K562 (cell line): ENCODE data around the gene CDT1. TPM values are rescaled to one million over a fixed set of nuclear protein-coding genes. Genes with fewer than 3 reads are reported as not detected.

Experiments
- ATF1 ChIP-seq, 2 experiments: fragments of 450-650 bp in 1 of 2; IDR thresholded peaks; 2 replicates each; pipeline ENCODE4 v1.6.1; 2016; ENCODE audit warnings: missing compliant biosample characterization in 1 of 2, missing genetic modification characterization in 1 of 2
- BCOR ChIP-seq: fragments of 450-650 bp; IDR thresholded peaks from 2 replicates; pipeline ENCODE4 v1.6.1; 2016
- GABPB2 ChIP-seq: fragments of 250-450 bp; sonication (Bioruptor Pico); conservative IDR thresholded peaks from 2 replicates; pipeline ENCODE4 v1.5.1; 2021; ENCODE audit warnings: mild to moderate bottlenecking
- HDAC1 ChIP-seq, 2 experiments: fragments of 450-650 bp; IDR thresholded peaks; 2 replicates each; pipeline ENCODE4 v1.6.1; 2016 to 2017; ENCODE audit warnings: inconsistent platforms in 1 of 2, mild to moderate bottlenecking in 1 of 2, moderate library complexity in 1 of 2
- HNRNPH1 ChIP-seq: fragments of 200-400 bp; formaldehyde crosslinking; optimal IDR thresholded peaks from 2 replicates; pipeline ENCODE3; 2017; ENCODE audit warnings: low read depth, mild to moderate bottlenecking, low read length, moderate library complexity
- HNRNPLL ChIP-seq: fragments of 200-400 bp; formaldehyde crosslinking; IDR thresholded peaks from 2 replicates; pipeline ENCODE4 v1.6.1; 2017; ENCODE audit warnings: low read length, low read depth, mild to moderate bottlenecking; ENCODE audit not compliant: poor library complexity, severe bottlenecking
- JUND ChIP-seq, 2 experiments: IDR thresholded peaks; 2 replicates in 1 of 2; 3 replicates in 1 of 2; pipeline ENCODE4 v1.6.1; 2011; ENCODE audit warnings: borderline replicate concordance in 2 of 2, low read depth in 2 of 2, low read length in 2 of 2, improper control_type of control experiment in 1 of 2, missing biosample characterization in 1 of 2, missing genetic modification characterization in 1 of 2, missing genetic modification reagents in 1 of 2
- MCM2 ChIP-seq: fragments of 450-650 bp; IDR thresholded peaks from 2 replicates; pipeline ENCODE4 v1.6.1; 2017; ENCODE audit warnings: low read depth, mild to moderate bottlenecking
- NR2C1 ChIP-seq, 2 experiments: fragments of 450-650 bp; IDR thresholded peaks; 2 replicates each; pipeline ENCODE4 v1.6.1; 2017; ENCODE audit warnings: mild to moderate bottlenecking in 2 of 2, antibody characterized with exemption in 1 of 2, inconsistent platforms in 1 of 2, missing compliant biosample characterization in 1 of 2, missing genetic modification characterization in 1 of 2
- PCBP2 ChIP-seq: fragments of 200-400 bp; formaldehyde crosslinking; IDR thresholded peaks from 2 replicates; pipeline ENCODE4 v1.6.1; 2018; ENCODE audit warnings: low read length, low read depth, mild to moderate bottlenecking, moderate library complexity; ENCODE audit not compliant: poor library complexity, severe bottlenecking
- TEAD1 ChIP-seq, 2 experiments: fragments of 450-650 bp in 1 of 2; sonication (generic) in 1 of 2; formaldehyde crosslinking; IDR thresholded peaks; 2 replicates each; pipeline versions ENCODE4 v1.4.0 to v1.8.0; 2020 to 2022; ENCODE audit warnings: mild to moderate bottlenecking in 2 of 2, missing genetic modification reagents in 1 of 2
- TRIM24 ChIP-seq, 2 experiments: fragments of 450-650 bp; IDR thresholded peaks; 2 replicates each; pipeline ENCODE4 v1.6.1; 2016
- ZNF311 ChIP-seq: fragments of 250-450 bp; sonication (Bioruptor Pico); IDR thresholded peaks from 2 replicates; pipeline ENCODE4 v1.4.0; 2020; ENCODE audit warnings: mild to moderate bottlenecking, moderate library complexity
- ZNF384 ChIP-seq: IDR thresholded peaks from 2 replicates; pipeline ENCODE4 v1.6.1; 2012; ENCODE audit warnings: low read depth, low read length, improper control_type of control experiment
- polyA plus RNA-seq, 8 experiments: library from polyadenylated mRNA; depleted of rRNA in 4 of 8; stranded (reverse) in 5 of 8; unstranded in 3 of 8; fragments of >200 nt; fragmentation: Nextera tagmentation in 2 of 8; fragmentation: Illumina TruSeq in 1 of 8; extraction: Ambion mirVana in 2 of 8; extraction: Trizol in 1 of 8; gene quantifications; 2 replicates each; pipeline versions ENCODE4 v1.2.1 to v1.2.3, GENCODE V29; 2011 to 2014; ENCODE audit warnings: inconsistent platforms in 1 of 8, missing spikeins in 1 of 8
- total RNA-seq, 7 experiments: library from RNA; depleted of rRNA in 6 of 7; stranded (reverse); fragments of >200 nt in 6 of 7; fragmentation: Illumina TruSeq in 2 of 7; extraction: Trizol in 2 of 7; gene quantifications; 2 replicates each; pipeline versions ENCODE4 v1.2.1 to v1.2.3, GENCODE V29; 2011 to 2021; ENCODE audit warnings: low replicate concordance in 1 of 7
- TF ChIP-seq, protein P1 (sequence below), 2 experiments: fragments of 450-650 bp; IDR thresholded peaks; 2 replicates each; pipeline ENCODE4 v1.6.1; 2016; ENCODE audit warnings: mild to moderate bottlenecking in 2 of 2, borderline replicate concordance in 1 of 2, low read depth in 1 of 2, moderate library complexity in 1 of 2
- TF ChIP-seq, protein P2 (sequence below): fragments of 450-650 bp; IDR thresholded peaks from one replicate; pipeline ENCODE4 v1.6.1; 2018; ENCODE audit warnings: mild to moderate bottlenecking, moderate library complexity; ENCODE audit not compliant: partially characterized antibody

Gene CDT1
- total and polyA plus RNA-seq, 9 of the 15 experiments (the other 6 are each of a cell fraction or from before 2014, with no cell fraction given), result 0.92 to 178 (median 14.2) TPM

DNA sequence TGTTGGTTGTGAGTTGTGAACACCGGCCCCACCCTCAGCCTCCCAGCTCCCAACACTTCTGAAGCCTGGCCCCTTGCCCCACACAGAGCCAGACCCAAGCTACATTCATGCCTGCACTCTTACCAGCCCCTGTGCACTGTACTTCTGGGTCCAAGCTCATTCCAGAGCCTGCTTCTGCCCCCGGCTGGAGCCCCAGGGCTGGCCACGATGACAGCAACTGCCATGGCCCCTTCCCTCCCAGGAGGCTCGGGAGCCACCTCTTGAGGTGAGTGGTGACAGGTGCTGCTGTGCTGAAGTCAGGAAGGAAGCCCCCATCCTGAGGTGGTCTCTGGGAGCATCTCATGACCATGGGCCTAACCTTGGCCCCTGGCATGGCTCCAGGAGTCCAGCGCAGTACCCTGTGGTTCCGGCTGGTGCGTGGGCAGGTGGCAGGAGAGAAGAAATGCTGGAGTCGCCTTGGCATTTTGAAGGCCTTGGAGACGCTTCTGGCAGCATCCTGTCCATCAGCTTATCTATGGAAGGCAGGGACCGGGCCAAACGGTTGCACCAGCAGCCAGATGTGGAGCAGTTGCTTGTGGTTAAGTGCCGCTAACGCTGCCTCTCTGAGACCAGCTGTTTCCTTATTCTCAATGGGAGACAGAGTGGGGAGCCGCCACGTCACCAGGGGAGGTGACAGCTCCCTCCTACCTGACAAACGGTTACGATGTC, 3.9 kb upstream of the CDT1 start (continued):
- no peak for TF ChIP-seq NR2C1 (IDR thresholded peaks at IDR 0.05)
- TF ChIP-seq NR2C1 (tag; IDR thresholded peaks at IDR 0.05), result 0 out of 2 replicates have a peak, but pooled peaks have one; percentile 15
- TF ChIP-seq PCBP2, result no peak
- peak; percentile 66; the same call in 1 of the 2 replicates for TF ChIP-seq JUND (IDR thresholded peaks at IDR 0.05; ENCODE audit: borderline replicate concordance, low read depth, low read length)
- peak; percentile 43; the same call in 1 of the 3 replicates for TF ChIP-seq JUND (tag; IDR thresholded peaks at IDR 0.05; ENCODE audit: borderline replicate concordance, low read depth, low read length)
- TF ChIP-seq ATF1 (CRISPR knock-in tag; IDR thresholded peaks at IDR 0.05), result no peak
- peak; percentile 88 for TF ChIP-seq ATF1 (tag; IDR thresholded peaks at IDR 0.05)
- TF ChIP-seq ZNF384, result no peak
- TF ChIP-seq, protein P1, sequence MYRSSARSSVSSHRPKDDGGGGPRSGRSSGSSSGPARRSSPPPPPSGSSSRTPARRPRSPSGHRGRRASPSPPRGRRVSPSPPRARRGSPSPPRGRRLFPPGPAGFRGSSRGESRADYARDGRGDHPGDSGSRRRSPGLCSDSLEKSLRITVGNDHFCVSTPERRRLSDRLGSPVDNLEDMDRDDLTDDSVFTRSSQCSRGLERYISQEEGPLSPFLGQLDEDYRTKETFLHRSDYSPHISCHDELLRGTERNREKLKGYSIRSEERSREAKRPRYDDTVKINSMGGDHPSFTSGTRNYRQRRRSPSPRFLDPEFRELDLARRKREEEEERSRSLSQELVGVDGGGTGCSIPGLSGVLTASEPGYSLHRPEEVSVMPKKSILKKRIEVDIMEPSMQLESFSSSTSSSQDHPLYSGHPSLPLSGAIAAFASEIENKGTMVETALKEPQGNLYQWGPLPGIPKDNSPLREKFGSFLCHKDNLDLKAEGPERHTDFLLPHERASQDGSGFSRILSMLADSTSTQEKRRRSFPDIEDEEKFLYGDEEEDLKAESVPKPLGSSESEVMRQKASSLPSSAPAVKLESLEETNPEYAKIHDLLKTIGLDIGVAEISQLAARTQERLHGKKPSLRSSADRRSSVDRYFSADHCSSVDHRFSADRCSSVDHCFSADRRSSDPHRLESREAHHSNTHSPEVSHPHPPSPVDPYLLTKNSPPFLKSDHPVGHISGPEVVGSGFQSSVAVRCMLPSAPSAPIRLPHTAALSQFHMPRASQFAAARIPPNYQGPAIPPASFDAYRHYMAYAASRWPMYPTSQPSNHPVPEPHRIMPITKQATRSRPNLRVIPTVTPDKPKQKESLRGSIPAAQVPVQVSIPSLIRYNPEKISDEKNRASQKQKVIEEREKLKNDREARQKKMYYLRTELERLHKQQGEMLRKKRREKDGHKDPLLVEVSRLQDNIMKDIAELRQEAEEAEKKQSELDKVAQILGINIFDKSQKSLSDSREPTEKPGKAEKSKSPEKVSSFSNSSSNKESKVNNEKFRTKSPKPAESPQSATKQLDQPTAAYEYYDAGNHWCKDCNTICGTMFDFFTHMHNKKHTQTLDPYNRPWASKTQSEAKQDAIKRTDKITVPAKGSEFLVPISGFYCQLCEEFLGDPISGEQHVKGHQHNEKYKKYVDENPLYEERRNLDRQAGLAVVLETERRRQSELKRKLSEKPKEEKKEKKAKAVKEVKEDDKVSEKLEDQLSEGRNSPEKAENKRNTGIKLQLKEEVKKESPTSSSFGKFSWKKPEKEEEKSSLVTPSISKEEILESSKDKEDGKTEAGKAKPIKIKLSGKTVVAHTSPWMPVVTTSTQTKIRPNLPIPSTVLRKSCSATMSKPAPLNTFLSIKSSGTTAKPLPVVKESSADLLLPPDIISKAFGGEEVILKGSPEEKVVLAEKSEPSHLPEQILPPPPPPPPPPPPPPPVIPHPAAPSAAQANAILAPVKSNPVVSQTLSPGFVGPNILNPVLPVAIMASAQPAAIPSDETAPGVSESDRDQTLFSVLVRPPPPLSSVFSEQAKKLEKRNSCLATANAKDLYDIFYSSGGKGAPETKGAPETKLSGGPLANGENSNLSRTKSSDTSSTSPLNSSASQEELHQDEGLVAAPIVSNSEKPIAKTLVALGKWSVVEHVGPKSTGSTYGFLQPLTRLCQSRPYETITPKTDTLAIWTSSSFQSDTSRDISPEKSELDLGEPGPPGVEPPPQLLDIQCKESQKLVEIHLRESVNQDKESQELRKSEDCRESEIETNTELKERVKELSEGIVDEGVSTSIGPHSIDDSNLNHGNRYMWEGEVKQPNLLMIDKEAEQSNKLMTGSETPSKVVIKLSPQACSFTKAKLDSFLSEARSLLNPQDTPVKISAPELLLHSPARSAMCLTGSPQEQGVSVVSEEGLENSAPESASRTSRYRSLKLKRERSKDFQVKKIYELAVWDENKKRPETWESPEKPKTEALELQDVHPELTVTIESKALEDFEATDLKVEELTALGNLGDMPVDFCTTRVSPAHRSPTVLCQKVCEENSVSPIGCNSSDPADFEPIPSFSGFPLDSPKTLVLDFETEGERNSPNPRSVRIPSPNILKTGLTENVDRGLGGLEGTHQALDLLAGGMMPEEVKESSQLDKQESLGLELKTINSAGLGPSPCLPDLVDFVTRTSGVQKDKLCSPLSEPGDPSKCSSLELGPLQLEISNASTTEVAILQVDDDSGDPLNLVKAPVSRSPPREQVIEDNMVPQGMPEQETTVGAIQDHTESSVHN (IDR thresholded peaks at IDR 0.05; ENCODE audit: borderline replicate concordance in 1 of 2, low read depth in 1 of 2), result peak in 1 of 2 experiments; percentile 86; a peak in 2 of 4 replicates
- no peak for TF ChIP-seq MCM2
- no peak for TF ChIP-seq HNRNPH1
- peak; percentile 46 for TF ChIP-seq HNRNPLL
- TF ChIP-seq HDAC1 (IDR thresholded peaks at IDR 0.05), result peak in 1 of 2 experiments; percentile 71; a peak in 1 of 4 replicates
- TF ChIP-seq GABPB2 (CRISPR knock-in tag), result no peak
- TF ChIP-seq TRIM24 (IDR thresholded peaks at IDR 0.05), result peak; percentile 94 to 95
- 0 out of 4 replicates have a peak, but pooled peaks of 1 of the 2 experiments have one; percentile 41 for TF ChIP-seq TEAD1 (CRISPR knock-in tag; IDR thresholded peaks at IDR 0.05)
- peak; percentile 25; the same call in 1 of the 2 replicates for TF ChIP-seq BCOR
- peak; percentile 60 for TF ChIP-seq ZNF311 (CRISPR knock-in tag)
- TF ChIP-seq, protein P2, sequence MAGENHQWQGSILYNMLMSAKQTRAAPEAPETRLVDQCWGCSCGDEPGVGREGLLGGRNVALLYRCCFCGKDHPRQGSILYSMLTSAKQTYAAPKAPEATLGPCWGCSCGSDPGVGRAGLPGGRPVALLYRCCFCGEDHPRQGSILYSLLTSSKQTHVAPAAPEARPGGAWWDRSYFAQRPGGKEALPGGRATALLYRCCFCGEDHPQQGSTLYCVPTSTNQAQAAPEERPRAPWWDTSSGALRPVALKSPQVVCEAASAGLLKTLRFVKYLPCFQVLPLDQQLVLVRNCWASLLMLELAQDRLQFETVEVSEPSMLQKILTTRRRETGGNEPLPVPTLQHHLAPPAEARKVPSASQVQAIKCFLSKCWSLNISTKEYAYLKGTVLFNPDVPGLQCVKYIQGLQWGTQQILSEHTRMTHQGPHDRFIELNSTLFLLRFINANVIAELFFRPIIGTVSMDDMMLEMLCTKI, result no peak
